Common myeloid progenitor, CD34-positive (primary cell): ENCODE data around the gene PSMG3.

Experiments used
- CTCF ChIA-PET: fragments of 350-600 bp; sonication (Branson Sonifier 250); formaldehyde crosslinking; loops from one replicate; lab custom pipeline; 2021; ENCODE audit warnings: antibody characterized with exemption; lab: Charles Lee
- POLR2A ChIA-PET: fragments of 350-600 bp; sonication (Branson Sonifier 250); formaldehyde crosslinking; loops from one replicate; lab custom pipeline; 2021; ENCODE audit warnings: antibody characterized with exemption; lab: Charles Lee
- DNase-seq, 3 donors: peaks; one replicate each; pipeline versions ENCODE4 v3.0.0 to v3.0.0-alpha.2; 2013
- H3K27ac ChIP-seq, 2 experiments: 1 replicate in 1 of 2; 2 replicates in 1 of 2; pipeline ENCODE4 v1.7.0; 2013; ENCODE audit warnings: inconsistent platforms in 2 of 2, low read length in 2 of 2, mild to moderate bottlenecking in 2 of 2, low read depth in 1 of 2, moderate library complexity in 1 of 2; ENCODE audit not compliant: severe bottlenecking in 2 of 2, insufficient read depth in 1 of 2, poor library complexity in 1 of 2
- H3K27me3 ChIP-seq, 5 experiments: replicated peaks in 2 of 5; 1 replicate in 3 of 5; 2 replicates in 2 of 5; pipeline versions ENCODE4 v1.6.1 to v1.7.0; 2013; ENCODE audit warnings: low read length in 4 of 5, mild to moderate bottlenecking in 2 of 5, moderate library complexity in 2 of 5, inconsistent platforms in 1 of 5; ENCODE audit not compliant: insufficient read depth in 5 of 5, control insufficient read depth in 4 of 5
- H3K36me3 ChIP-seq, 4 experiments: 1 replicate in 2 of 4; 2 replicates in 2 of 4; pipeline versions ENCODE4 v1.6.1 to v1.7.0; 2013; ENCODE audit warnings: low read length in 3 of 4, control low read depth in 1 of 4, mild to moderate bottlenecking in 1 of 4; ENCODE audit not compliant: control insufficient read depth in 4 of 4, insufficient read depth in 4 of 4
- H3K4me1 ChIP-seq, 4 experiments: 1 replicate in 3 of 4; 2 replicates in 1 of 4; pipeline versions ENCODE4 v1.6.1 to v1.7.1; 2013; ENCODE audit warnings: low read length in 3 of 4, mild to moderate bottlenecking in 3 of 4, control low read depth in 1 of 4, inconsistent platforms in 1 of 4, moderate library complexity in 1 of 4; ENCODE audit not compliant: control insufficient read depth in 4 of 4, insufficient read depth in 4 of 4; ENCODE audit errors: control extremely low read depth in 1 of 4
- H3K4me3 ChIP-seq, 7 experiments: 1 replicate in 4 of 7; 2 replicates in 3 of 7; pipeline versions ENCODE4 v1.5.1 to v1.7.0; 2013; ENCODE audit warnings: mild to moderate bottlenecking in 7 of 7, low read length in 6 of 7, moderate library complexity in 6 of 7, inconsistent platforms in 2 of 7, low read depth in 2 of 7, control low read depth in 1 of 7; ENCODE audit not compliant: insufficient read depth in 4 of 7, control insufficient read depth in 1 of 7; ENCODE audit errors: extremely low read depth in 1 of 7
- H3K9me3 ChIP-seq, 5 experiments: 1 replicate in 4 of 5; 2 replicates in 1 of 5; pipeline versions ENCODE4 v1.6.1 to v1.7.1; 2013; ENCODE audit warnings: low read length in 4 of 5, mild to moderate bottlenecking in 2 of 5, inconsistent platforms in 1 of 5, low read depth in 1 of 5, moderate library complexity in 1 of 5; ENCODE audit not compliant: control insufficient read depth in 4 of 5, insufficient read depth in 2 of 5; ENCODE audit errors: control extremely low read depth in 1 of 5
- WGBS: methylation state at CpG from one replicate; pipeline ENCODE4 v1.1.5; 2013; ENCODE audit not compliant: insufficient coverage; 5-methylcytosine and 5-hydroxymethylcytosine counted together

Gene PSMG3

DNA sequence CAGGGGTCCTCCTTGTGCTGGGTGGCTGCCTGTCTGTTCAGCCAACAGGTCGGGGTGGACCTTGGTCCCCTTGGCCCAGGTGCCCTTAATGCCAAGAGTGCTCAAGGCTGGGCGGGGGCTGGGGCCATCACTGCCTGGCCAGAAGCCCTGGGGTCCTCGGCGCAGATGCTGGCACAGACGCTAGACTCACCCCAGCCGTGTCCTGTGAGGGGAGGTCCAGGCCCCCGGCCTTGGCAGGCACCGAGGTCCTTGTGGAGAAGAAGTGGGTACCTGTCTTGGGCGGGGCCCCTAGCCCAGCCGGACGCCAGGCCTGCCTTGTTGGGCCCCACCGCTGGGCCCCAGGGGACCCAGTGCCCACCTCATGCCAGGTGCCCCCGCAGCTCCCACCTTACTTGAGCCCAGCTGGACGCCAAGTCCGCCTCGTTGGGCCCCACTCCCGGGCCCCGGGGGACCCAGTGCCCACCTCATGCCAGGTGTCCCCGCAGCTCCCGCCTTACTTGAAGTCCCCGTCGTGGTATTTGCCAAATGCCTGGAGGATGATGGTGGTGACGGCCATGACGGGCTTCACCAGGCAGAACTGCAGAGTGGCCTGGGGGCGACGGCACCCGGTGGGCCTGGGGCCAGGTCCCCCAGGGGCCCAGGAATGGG lies 20.4 kb downstream of the PSMG3 start:
- H3K4me3 ChIP-seq: no peak overlapping the region
- no peaks in the 10 kb centered on the region for H3K9me3 ChIP-seq
- H3K27ac ChIP-seq: no peak overlapping the region
- 94% methylated on average over 18 of the region's 27 CpGs for WGBS
- no peak for DNase-seq
- peaks cover 0 to 8% (median 3%) of the 10 kb centered on the region in 4 experiments for H3K36me3 ChIP-seq
- POLR2A ChIA-PET: no interaction called here
- CTCF ChIA-PET: interaction anchor here (4.1 kb wide), 1 partner anchor 8 kb away, joined by 19 read pairs; the partner anchor contains the start of gene TMEM184A
- H3K4me1 ChIP-seq: peaks cover 0 to 15% (median 10%) of the 10 kb centered on the region in 4 experiments
- no peaks in the 10 kb centered on the region for H3K27me3 ChIP-seq

GRCh38 chr7:1548944-1549343 lies 20.9 kb downstream of the PSMG3 start:
- no peaks in the 10 kb centered on the region for H3K9me3 ChIP-seq
- peaks cover under 1 to 13% (median 6%) of the 10 kb centered on the region in 4 experiments for H3K36me3 ChIP-seq
- no peaks in the 10 kb centered on the region for H3K27me3 ChIP-seq
- H3K27ac ChIP-seq: no peak overlapping the region
- CTCF ChIA-PET: interaction anchor here (1.1 to 4.1 kb wide), 3 partner anchors 9 to 36 kb away, joined by 3 to 19 read pairs (median 11); partner anchors contain the start of gene TMEM184A
- POLR2A ChIA-PET: interaction anchor here (0.8 to 1.7 kb wide), 3 partner anchors 9 to 42 kb away, joined by 3 to 5 read pairs (median 4); no protein-coding TSS in a partner anchor
- 98% methylated on average over 11 of the region's 14 CpGs for WGBS
- H3K4me1 ChIP-seq: peaks cover 0 to 15% (median 10%) of the 10 kb centered on the region in 4 experiments
- no peak overlapping the region for H3K4me3 ChIP-seq
- DNase-seq: no peak

- H3K9me3 ChIP-seq: no peaks in the 10 kb centered on the region
- DNase-seq: peak; percentile 36 to 49 (median 42)
- H3K27me3 ChIP-seq: no peaks in the 10 kb centered on the region
- ChIA-PET POLR2A (interaction anchor here (0.8 to 1.7 kb wide), 3 partner anchors 9 to 42 kb away, joined by 3 to 5 read pairs (median 4); no protein-coding TSS in a partner anchor), CTCF (interaction anchor here (1.1 to 4.1 kb wide), 3 partner anchors 9 to 35 kb away, joined by 3 to 19 read pairs (median 11); partner anchors contain the start of gene TMEM184A)
- peaks cover 0 to 15% (median 10%) of the 10 kb centered on the region in 4 experiments for H3K4me1 ChIP-seq
- WGBS: 76% methylated on average over 12 of the region's 17 CpGs
- H3K36me3 ChIP-seq: peaks cover 2 to 16% (median 7%) of the 10 kb centered on the region in 4 experiments
- no peak overlapping the region for H3K4me3 ChIP-seq
- H3K27ac ChIP-seq: no peak overlapping the region
Observed at GRCh38 chr7:1548438-1548831, 21.4 kb downstream of the PSMG3 start.

GRCh38 chr7:1547777-1548437 lies 21.9 kb downstream of the PSMG3 start:
- peak in 2 of 3 donors; percentile 30 to 37 for DNase-seq
- H3K4me1 ChIP-seq: peaks cover 0 to 15% (median 10%) of the 10 kb centered on the region in 4 experiments
- H3K36me3 ChIP-seq: peaks cover 2 to 22% (median 12%) of the 10 kb centered on the region in 4 experiments
- H3K9me3 ChIP-seq: no peaks in the 10 kb centered on the region
- no peak overlapping the region for H3K4me3 ChIP-seq
- H3K27ac ChIP-seq: no peak overlapping the region
- WGBS: 95% methylated on average over 21 of the region's 35 CpGs
- CTCF ChIA-PET: interaction anchor here (1.0 to 4.1 kb wide), 4 partner anchors 10 to 44 kb away, joined by 3 to 19 read pairs (median 7); partner anchors contain the start of genes INTS1 and TMEM184A
- no peaks in the 10 kb centered on the region for H3K27me3 ChIP-seq
- POLR2A ChIA-PET: interaction anchor here (0.8 to 1.7 kb wide), 3 partner anchors 8 to 41 kb away, joined by 3 to 5 read pairs (median 4); no protein-coding TSS in a partner anchor

DNA sequence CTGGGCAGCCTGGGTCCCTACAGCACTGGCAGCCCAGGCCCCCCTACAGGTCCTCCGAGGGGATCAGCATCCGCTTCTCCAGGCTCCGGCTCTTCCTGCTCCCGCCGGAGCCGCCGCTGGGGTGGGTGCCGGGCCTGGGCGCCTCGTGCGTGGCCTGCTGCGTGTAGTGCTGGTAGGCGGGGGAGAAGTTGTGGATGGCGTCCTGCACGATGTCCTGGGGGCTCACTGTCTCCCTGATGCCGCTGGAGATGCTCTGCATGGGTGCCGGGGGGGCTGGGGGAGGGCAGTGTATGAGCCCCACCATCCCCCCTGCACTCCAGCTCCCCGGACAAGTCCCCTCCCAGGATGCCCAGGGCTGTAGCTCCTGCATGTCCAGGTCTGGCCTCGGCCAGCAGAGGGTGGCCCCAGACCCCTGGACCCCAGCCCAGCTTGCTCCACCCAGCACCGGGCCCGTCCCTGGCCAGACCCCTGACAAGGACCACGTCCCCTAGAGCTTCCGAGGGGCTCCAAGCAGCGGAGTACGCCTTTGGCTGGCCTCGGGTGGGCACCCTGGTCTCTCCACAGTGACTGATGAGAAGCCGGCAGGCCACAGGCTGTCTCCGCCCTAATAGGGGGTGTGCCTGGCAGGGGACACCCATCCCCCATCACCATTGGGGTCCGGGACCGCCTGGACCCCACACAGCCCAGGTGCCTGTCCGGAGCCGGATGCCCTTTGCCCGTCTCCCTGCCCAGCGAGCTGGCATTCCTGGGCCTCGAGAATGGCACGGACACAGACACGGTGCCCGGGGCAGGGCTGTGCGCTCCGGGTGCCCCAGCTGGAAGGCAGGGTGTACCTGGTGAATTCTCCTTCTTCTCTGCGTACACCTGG lies 22.7 kb downstream of the PSMG3 start:
- POLR2A ChIA-PET: interaction anchor here (0.6 to 1.7 kb wide), 2 partner anchors 8 to 14 kb away, joined by 3 to 4 read pairs; no protein-coding TSS in a partner anchor
- H3K4me1 ChIP-seq: peaks cover 0 to 15% (median 10%) of the 10 kb centered on the region in 4 experiments
- WGBS: 95% methylated on average over 30 of the region's 41 CpGs
- CTCF ChIA-PET: interaction anchor here (0.5 to 4.1 kb wide), 4 partner anchors 10 to 331 kb away, joined by 3 to 19 read pairs (median 7); partner anchors contain the start of genes INTS1 and TMEM184A
- no peak overlapping the region for H3K27ac ChIP-seq
- H3K27me3 ChIP-seq: no peaks in the 10 kb centered on the region
- H3K4me3 ChIP-seq: no peak overlapping the region
- H3K9me3 ChIP-seq: no peaks in the 10 kb centered on the region
- DNase-seq: no peak
- H3K36me3 ChIP-seq: peaks cover 2 to 29% (median 18%) of the 10 kb centered on the region in 4 experiments

GRCh38 chr7:1546274-1546908 lies 23.4 kb downstream of the PSMG3 start:
- H3K27ac ChIP-seq: no peak overlapping the region
- WGBS: 94% methylated on average over 22 of the region's 28 CpGs
- H3K4me3 ChIP-seq: no peak overlapping the region
- H3K4me1 ChIP-seq: peaks cover 0 to 15% (median 10%) of the 10 kb centered on the region in 4 experiments
- DNase-seq: no peak
- H3K27me3 ChIP-seq: no peaks in the 10 kb centered on the region
- ChIA-PET POLR2A (interaction anchor here (0.6 kb wide), 1 partner anchor 15 kb away, joined by 3 read pairs; no protein-coding TSS in a partner anchor), CTCF (interaction anchor here (0.5 to 4.1 kb wide), 2 partner anchors 11 to 330 kb away, joined by 3 to 19 read pairs; partner anchors contain the start of gene TMEM184A)
- peaks cover 2 to 37% (median 23%) of the 10 kb centered on the region in 4 experiments for H3K36me3 ChIP-seq
- H3K9me3 ChIP-seq: no peaks in the 10 kb centered on the region
